ENCODE measurements around the gene PRX. TPM values are rescaled to one million over a fixed set of nuclear protein-coding genes. Genes with fewer than 3 reads are reported as not detected.

PRX gene
- total RNA-seq, 1 experiment from 2014 or later = 2.5 TPM

- H3K27ac ChIP-seq (ENCODE audit: low read depth, low read length, poor library complexity, severe bottlenecking) = no peak overlapping the region
- no peak for DNase-seq (ENCODE audit: low spot score)
- no peak overlapping the region for H3K4me3 ChIP-seq (ENCODE audit: low read depth, low read length, poor library complexity, severe bottlenecking)
- BruUV-seq (replicated peaks) = no TSS peak
- ChIA-PET CTCF (no interaction called here), POLR2A (ENCODE audit: low non-redundant PET) (no interaction called here)
- no peaks in the 10 kb centered on the region for H3K27me3 ChIP-seq (replicated peaks; ENCODE audit: insufficient read depth, low read depth, low read length, poor library complexity)
- H3K9me3 ChIP-seq (ENCODE audit: low read depth, low read length, poor library complexity, severe bottlenecking) = no peaks in the 10 kb centered on the region
- H3K4me1 ChIP-seq (ENCODE audit: insufficient read depth, low read length, poor library complexity, severe bottlenecking) = peaks cover 1% of the 10 kb centered on the region
- intact Hi-C loops (cut with micrococcal nuclease; ENCODE audit: unreplicated experiment) = no loop called here
- TF ChIP-seq, protein P1, sequence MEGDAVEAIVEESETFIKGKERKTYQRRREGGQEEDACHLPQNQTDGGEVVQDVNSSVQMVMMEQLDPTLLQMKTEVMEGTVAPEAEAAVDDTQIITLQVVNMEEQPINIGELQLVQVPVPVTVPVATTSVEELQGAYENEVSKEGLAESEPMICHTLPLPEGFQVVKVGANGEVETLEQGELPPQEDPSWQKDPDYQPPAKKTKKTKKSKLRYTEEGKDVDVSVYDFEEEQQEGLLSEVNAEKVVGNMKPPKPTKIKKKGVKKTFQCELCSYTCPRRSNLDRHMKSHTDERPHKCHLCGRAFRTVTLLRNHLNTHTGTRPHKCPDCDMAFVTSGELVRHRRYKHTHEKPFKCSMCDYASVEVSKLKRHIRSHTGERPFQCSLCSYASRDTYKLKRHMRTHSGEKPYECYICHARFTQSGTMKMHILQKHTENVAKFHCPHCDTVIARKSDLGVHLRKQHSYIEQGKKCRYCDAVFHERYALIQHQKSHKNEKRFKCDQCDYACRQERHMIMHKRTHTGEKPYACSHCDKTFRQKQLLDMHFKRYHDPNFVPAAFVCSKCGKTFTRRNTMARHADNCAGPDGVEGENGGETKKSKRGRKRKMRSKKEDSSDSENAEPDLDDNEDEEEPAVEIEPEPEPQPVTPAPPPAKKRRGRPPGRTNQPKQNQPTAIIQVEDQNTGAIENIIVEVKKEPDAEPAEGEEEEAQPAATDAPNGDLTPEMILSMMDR (conservative IDR thresholded peaks at IDR 0.05; ENCODE audit: low read depth, low read length) = no peak
- no peak for TF ChIP-seq EZH2 (IDR thresholded peaks at IDR 0.05; ENCODE audit: borderline replicate concordance, low read depth, low read length, poor library complexity, severe bottlenecking)
- no peaks in the 10 kb centered on the region for H3K36me3 ChIP-seq (ENCODE audit: insufficient read depth, low read length, poor library complexity, severe bottlenecking)
Measured at GRCh38 chr19:40450664-40451063, 37.5 kb upstream of the PRX start.

DNA sequence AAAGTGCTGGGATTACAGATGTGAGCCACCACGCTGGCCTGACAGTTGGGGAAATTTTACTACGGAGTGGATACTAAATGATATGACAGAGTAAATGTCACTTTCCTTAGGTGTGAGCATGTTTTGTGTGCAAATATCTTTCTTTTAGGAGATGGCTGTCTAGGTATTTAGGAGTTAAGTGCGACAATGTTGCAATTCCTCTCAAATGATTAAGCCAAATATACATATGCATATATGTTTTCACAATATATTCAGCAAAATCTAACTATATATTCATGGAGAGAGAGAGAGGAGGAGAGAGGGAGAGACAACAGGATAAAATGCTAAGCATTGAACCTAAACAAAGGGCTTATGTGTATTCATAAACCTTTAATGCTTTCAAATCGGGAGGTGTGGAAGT is 36.3 kb upstream of the PRX start:
- H3K4me1 ChIP-seq (ENCODE audit: insufficient read depth, low read length, poor library complexity, severe bottlenecking) = peaks cover 10% of the 10 kb centered on the region
- H3K36me3 ChIP-seq (ENCODE audit: insufficient read depth, low read length, poor library complexity, severe bottlenecking) = no peaks in the 10 kb centered on the region
- H3K4me3 ChIP-seq (ENCODE audit: low read depth, low read length, poor library complexity, severe bottlenecking) = no peak overlapping the region
- CTCF ChIA-PET = no interaction called here
- no peaks in the 10 kb centered on the region for H3K9me3 ChIP-seq (ENCODE audit: low read depth, low read length, poor library complexity, severe bottlenecking)
- no peaks in the 10 kb centered on the region for H3K27me3 ChIP-seq (replicated peaks; ENCODE audit: insufficient read depth, low read depth, low read length, poor library complexity)
- POLR2A ChIA-PET (ENCODE audit: low non-redundant PET) = no interaction called here
- DNase-seq (ENCODE audit: low spot score) = no peak
- TF ChIP-seq, protein P1 (conservative IDR thresholded peaks at IDR 0.05; ENCODE audit: low read depth, low read length) = no peak
- TF ChIP-seq EZH2 (IDR thresholded peaks at IDR 0.05; ENCODE audit: borderline replicate concordance, low read depth, low read length, poor library complexity, severe bottlenecking) = no peak
- intact Hi-C loops (cut with micrococcal nuclease; ENCODE audit: unreplicated experiment) = no loop called here
- BruUV-seq (replicated peaks) = no TSS peak
- no peak overlapping the region for H3K27ac ChIP-seq (ENCODE audit: low read depth, low read length, poor library complexity, severe bottlenecking)

GRCh38 chr19:40446263-40446784 is 33.1 kb upstream of the PRX start:
- Histone ChIP-seq H3K36me3 (ENCODE audit: insufficient read depth, low read length, poor library complexity, severe bottlenecking) (peaks cover 11% of the 10 kb centered on the region), H3K4me3 (ENCODE audit: low read depth, low read length, poor library complexity, severe bottlenecking) (no peak overlapping the region), H3K4me1 (ENCODE audit: insufficient read depth, low read length, poor library complexity, severe bottlenecking) (peaks cover 22% of the 10 kb centered on the region), H3K27me3 (replicated peaks; ENCODE audit: insufficient read depth, low read depth, low read length, poor library complexity) (no peaks in the 10 kb centered on the region), H3K9me3 (ENCODE audit: low read depth, low read length, poor library complexity, severe bottlenecking) (no peaks in the 10 kb centered on the region), H3K27ac (ENCODE audit: low read depth, low read length, poor library complexity, severe bottlenecking) (no peak overlapping the region)
- BruUV-seq (replicated peaks) = no TSS peak
- no peak for DNase-seq (ENCODE audit: low spot score)
- intact Hi-C loops (cut with micrococcal nuclease; ENCODE audit: unreplicated experiment) = no loop called here
- ChIA-PET CTCF (no interaction called here), POLR2A (ENCODE audit: low non-redundant PET) (no interaction called here)
- no peak for TF ChIP-seq EZH2 (IDR thresholded peaks at IDR 0.05; ENCODE audit: borderline replicate concordance, low read depth, low read length, poor library complexity, severe bottlenecking)

- ChIA-PET CTCF (no interaction called here), POLR2A (ENCODE audit: low non-redundant PET) (no interaction called here)
- H3K4me1 ChIP-seq (ENCODE audit: insufficient read depth, low read length, poor library complexity, severe bottlenecking) = peaks cover 22% of the 10 kb centered on the region
- H3K4me3 ChIP-seq (ENCODE audit: low read depth, low read length, poor library complexity, severe bottlenecking) = no peak overlapping the region
- intact Hi-C loops (cut with micrococcal nuclease; ENCODE audit: unreplicated experiment) = no loop called here
- no TSS peak for BruUV-seq (replicated peaks)
- no peak for TF ChIP-seq EZH2 (IDR thresholded peaks at IDR 0.05; ENCODE audit: borderline replicate concordance, low read depth, low read length, poor library complexity, severe bottlenecking)
- TF ChIP-seq, protein P1 (conservative IDR thresholded peaks at IDR 0.05; ENCODE audit: low read depth, low read length) = no peak
- no peaks in the 10 kb centered on the region for H3K9me3 ChIP-seq (ENCODE audit: low read depth, low read length, poor library complexity, severe bottlenecking)
- H3K27ac ChIP-seq (ENCODE audit: low read depth, low read length, poor library complexity, severe bottlenecking) = peak overlapping the region; percentile 96
- no peaks in the 10 kb centered on the region for H3K27me3 ChIP-seq (replicated peaks; ENCODE audit: insufficient read depth, low read depth, low read length, poor library complexity)
- peak; percentile 30 for DNase-seq (ENCODE audit: low spot score)
- H3K36me3 ChIP-seq (ENCODE audit: insufficient read depth, low read length, poor library complexity, severe bottlenecking) = peaks cover 16% of the 10 kb centered on the region
Measured at GRCh38 chr19:40445780-40446262, 32.6 kb upstream of the PRX start.
